ENCODE measurements around the gene HMOX2.
A peak's percentile ranks its signal among the peaks of the same experiment; 100 is the strongest.

HMOX2 gene

GRCh38 chr16:4452674-4453073 lies 23.5 kb upstream of the HMOX2 start:
- Mint-ChIP-seq H3K4me3 (no peak overlapping the region), H3K4me1 (ENCODE audit: low read depth) (no peaks in the 10 kb centered on the region), H3K36me3 (ENCODE audit: low read depth) (peaks cover 38% of the 10 kb centered on the region), H3K27ac (no peak overlapping the region), H3K27me3 (ENCODE audit: low read depth) (no peaks in the 10 kb centered on the region), H3K9me3 (no peaks in the 10 kb centered on the region)
- no peak for DNase-seq (ENCODE audit: low spot score)

GRCh38 chr16:4454623-4455022 lies 21.6 kb upstream of the HMOX2 start:
- no peak for DNase-seq (ENCODE audit: low spot score)
- peaks cover 40% of the 10 kb centered on the region for H3K36me3 Mint-ChIP-seq (ENCODE audit: low read depth)
- H3K27me3 Mint-ChIP-seq (ENCODE audit: low read depth): no peaks in the 10 kb centered on the region
- H3K4me3 Mint-ChIP-seq: no peak overlapping the region
- no peaks in the 10 kb centered on the region for H3K9me3 Mint-ChIP-seq
- H3K4me1 Mint-ChIP-seq (ENCODE audit: low read depth): peaks cover 7% of the 10 kb centered on the region
- no peak overlapping the region for H3K27ac Mint-ChIP-seq

GRCh38 chr16:4455081-4455480 lies 21.1 kb upstream of the HMOX2 start:
- peaks cover 9% of the 10 kb centered on the region for H3K4me1 Mint-ChIP-seq (ENCODE audit: low read depth)
- H3K27ac Mint-ChIP-seq: no peak overlapping the region
- no peak for DNase-seq (ENCODE audit: low spot score)
- H3K27me3 Mint-ChIP-seq (ENCODE audit: low read depth): no peaks in the 10 kb centered on the region
- no peaks in the 10 kb centered on the region for H3K9me3 Mint-ChIP-seq
- no peak overlapping the region for H3K4me3 Mint-ChIP-seq
- peaks cover 41% of the 10 kb centered on the region for H3K36me3 Mint-ChIP-seq (ENCODE audit: low read depth)

GRCh38 chr16:4455951-4456350 lies 20.2 kb upstream of the HMOX2 start:
- no peak for DNase-seq (ENCODE audit: low spot score)
- Mint-ChIP-seq H3K9me3 (no peaks in the 10 kb centered on the region), H3K27ac (no peak overlapping the region)

GRCh38 chr16:4460936-4461249 lies 15.3 kb upstream of the HMOX2 start:
- no peak overlapping the region for H3K4me3 Mint-ChIP-seq
- peaks cover 30% of the 10 kb centered on the region for H3K36me3 Mint-ChIP-seq (ENCODE audit: low read depth)
- no peak overlapping the region for H3K27ac Mint-ChIP-seq

More at GRCh38 chr16:4455951-4456350, 20.2 kb upstream of the HMOX2 start:
- H3K27me3 Mint-ChIP-seq (ENCODE audit: low read depth): no peaks in the 10 kb centered on the region
- H3K4me3 Mint-ChIP-seq: no peak overlapping the region
- peaks cover 40% of the 10 kb centered on the region for H3K36me3 Mint-ChIP-seq (ENCODE audit: low read depth)
- H3K4me1 Mint-ChIP-seq (ENCODE audit: low read depth): peaks cover 9% of the 10 kb centered on the region

GRCh38 chr16:4461250-4462085 lies 14.7 kb upstream of the HMOX2 start:
- Mint-ChIP-seq H3K36me3 (ENCODE audit: low read depth) (peaks cover 32% of the 10 kb centered on the region), H3K9me3 (no peaks in the 10 kb centered on the region), H3K4me3 (no peak overlapping the region), H3K4me1 (ENCODE audit: low read depth) (peaks cover 14% of the 10 kb centered on the region), H3K27me3 (ENCODE audit: low read depth) (no peaks in the 10 kb centered on the region), H3K27ac (no peak overlapping the region)
- DNase-seq (ENCODE audit: low spot score): no peak

More at GRCh38 chr16:4460936-4461249, 15.3 kb upstream of the HMOX2 start:
- no peaks in the 10 kb centered on the region for H3K27me3 Mint-ChIP-seq (ENCODE audit: low read depth)
- no peak for DNase-seq (ENCODE audit: low spot score)
- H3K4me1 Mint-ChIP-seq (ENCODE audit: low read depth): peaks cover 11% of the 10 kb centered on the region
- H3K9me3 Mint-ChIP-seq: no peaks in the 10 kb centered on the region

GRCh38 chr16:4463522-4464163 lies 12.6 kb upstream of the HMOX2 start:
- Mint-ChIP-seq H3K36me3 (ENCODE audit: low read depth) (peaks cover 33% of the 10 kb centered on the region), H3K4me3 (no peak overlapping the region), H3K27me3 (ENCODE audit: low read depth) (no peaks in the 10 kb centered on the region), H3K4me1 (ENCODE audit: low read depth) (peaks cover 14% of the 10 kb centered on the region), H3K27ac (no peak overlapping the region), H3K9me3 (no peaks in the 10 kb centered on the region)
- no peak for DNase-seq (ENCODE audit: low spot score)

GRCh38 chr16:4465977-4466779 lies 10.0 kb upstream of the HMOX2 start:
- Mint-ChIP-seq H3K27ac (peak overlapping the region; percentile 68), H3K36me3 (ENCODE audit: low read depth) (peaks cover 21% of the 10 kb centered on the region), H3K4me3 (no peak overlapping the region), H3K4me1 (ENCODE audit: low read depth) (peaks cover 5% of the 10 kb centered on the region), H3K27me3 (ENCODE audit: low read depth) (no peaks in the 10 kb centered on the region), H3K9me3 (no peaks in the 10 kb centered on the region)
- no peak for DNase-seq (ENCODE audit: low spot score)

- peaks cover 7% of the 10 kb centered on the region for H3K4me1 Mint-ChIP-seq (ENCODE audit: low read depth)
- no peak for DNase-seq (ENCODE audit: low spot score)
- H3K4me3 Mint-ChIP-seq: no peak overlapping the region
- H3K36me3 Mint-ChIP-seq (ENCODE audit: low read depth): peaks cover 23% of the 10 kb centered on the region
- no peaks in the 10 kb centered on the region for H3K27me3 Mint-ChIP-seq (ENCODE audit: low read depth)
- no peaks in the 10 kb centered on the region for H3K9me3 Mint-ChIP-seq
- H3K27ac Mint-ChIP-seq: no peak overlapping the region
Measured at GRCh38 chr16:4467916-4468315, 8.3 kb upstream of the HMOX2 start.

- H3K4me3 Mint-ChIP-seq: no peak overlapping the region
- H3K27me3 Mint-ChIP-seq (ENCODE audit: low read depth): no peaks in the 10 kb centered on the region
- peaks cover 24% of the 10 kb centered on the region for H3K36me3 Mint-ChIP-seq (ENCODE audit: low read depth)
- peaks cover 10% of the 10 kb centered on the region for H3K4me1 Mint-ChIP-seq (ENCODE audit: low read depth)
- no peak for DNase-seq (ENCODE audit: low spot score)
- no peak overlapping the region for H3K27ac Mint-ChIP-seq
- H3K9me3 Mint-ChIP-seq: no peaks in the 10 kb centered on the region
Measured at GRCh38 chr16:4468972-4469371, 7.2 kb upstream of the HMOX2 start.

- Mint-ChIP-seq H3K4me1 (ENCODE audit: low read depth) (peaks cover 12% of the 10 kb centered on the region), H3K36me3 (ENCODE audit: low read depth) (peaks cover 12% of the 10 kb centered on the region), H3K9me3 (no peaks in the 10 kb centered on the region), H3K4me3 (no peak overlapping the region), H3K27me3 (ENCODE audit: low read depth) (no peaks in the 10 kb centered on the region), H3K27ac (no peak overlapping the region)
- no peak for DNase-seq (ENCODE audit: low spot score)
Measured at GRCh38 chr16:4471869-4472268, 4.3 kb upstream of the HMOX2 start.

GRCh38 chr16:4472880-4473279 lies 3.3 kb upstream of the HMOX2 start:
- Mint-ChIP-seq H3K4me1 (ENCODE audit: low read depth) (peaks cover 17% of the 10 kb centered on the region), H3K27me3 (ENCODE audit: low read depth) (no peaks in the 10 kb centered on the region), H3K36me3 (ENCODE audit: low read depth) (peaks cover 13% of the 10 kb centered on the region), H3K27ac (peak overlapping the region; percentile 24), H3K4me3 (peak overlapping the region; percentile 16), H3K9me3 (no peaks in the 10 kb centered on the region)
- DNase-seq (ENCODE audit: low spot score): no peak

GRCh38 chr16:4474192-4474961 lies 1.8 kb upstream of the HMOX2 start, which contains the start of gene NMRAL1:
Gene NMRAL1 (minus strand): TSS chr16:4474625. CDS start chr16:4474132, 493 bp downstream.
- no peaks in the 10 kb centered on the region for H3K27me3 Mint-ChIP-seq (ENCODE audit: low read depth)
- peak within 1 kb of the TSS; percentile 88 for H3K4me3 Mint-ChIP-seq
- peak; percentile 84 for DNase-seq (ENCODE audit: low spot score)

More at GRCh38 chr16:4474192-4474961, 1.8 kb upstream of the HMOX2 start, which contains the start of gene NMRAL1:
- Mint-ChIP-seq H3K9me3 (no peaks in the 10 kb centered on the region), H3K4me1 (ENCODE audit: low read depth) (peaks cover 24% of the 10 kb centered on the region), H3K36me3 (ENCODE audit: low read depth) (peaks cover 18% of the 10 kb centered on the region), H3K27ac (peak within 1 kb of the TSS; percentile 94)
